ENCODE results near the gene ZFYVE1.
"Not testable (repeated sequence)": the region's sequence is repeated elsewhere in the genome, so short reads cannot be mapped to it uniquely, and the experiment has no call there.

DNA sequence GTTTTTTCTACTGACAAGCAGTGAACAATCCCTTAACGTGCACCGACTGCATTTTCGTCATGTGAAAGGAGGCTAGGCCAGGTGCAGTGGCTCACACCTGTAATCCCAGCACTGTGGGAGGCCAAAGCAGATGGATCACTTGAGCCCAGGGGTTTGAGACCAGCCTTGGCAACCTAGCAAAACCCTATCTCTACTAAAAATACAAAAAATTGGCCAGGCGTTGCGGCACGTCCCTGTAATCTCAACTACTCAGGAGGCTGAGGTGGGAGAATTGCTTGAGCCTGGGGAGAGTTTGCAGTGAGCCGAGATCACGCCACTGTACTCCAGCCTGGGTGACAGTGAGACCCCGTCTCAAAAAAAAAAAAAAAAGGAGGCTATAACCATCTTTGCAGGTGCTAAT is 22.3 kb downstream of the ZFYVE1 start:
- TF ChIP-seq, protein P1, sequence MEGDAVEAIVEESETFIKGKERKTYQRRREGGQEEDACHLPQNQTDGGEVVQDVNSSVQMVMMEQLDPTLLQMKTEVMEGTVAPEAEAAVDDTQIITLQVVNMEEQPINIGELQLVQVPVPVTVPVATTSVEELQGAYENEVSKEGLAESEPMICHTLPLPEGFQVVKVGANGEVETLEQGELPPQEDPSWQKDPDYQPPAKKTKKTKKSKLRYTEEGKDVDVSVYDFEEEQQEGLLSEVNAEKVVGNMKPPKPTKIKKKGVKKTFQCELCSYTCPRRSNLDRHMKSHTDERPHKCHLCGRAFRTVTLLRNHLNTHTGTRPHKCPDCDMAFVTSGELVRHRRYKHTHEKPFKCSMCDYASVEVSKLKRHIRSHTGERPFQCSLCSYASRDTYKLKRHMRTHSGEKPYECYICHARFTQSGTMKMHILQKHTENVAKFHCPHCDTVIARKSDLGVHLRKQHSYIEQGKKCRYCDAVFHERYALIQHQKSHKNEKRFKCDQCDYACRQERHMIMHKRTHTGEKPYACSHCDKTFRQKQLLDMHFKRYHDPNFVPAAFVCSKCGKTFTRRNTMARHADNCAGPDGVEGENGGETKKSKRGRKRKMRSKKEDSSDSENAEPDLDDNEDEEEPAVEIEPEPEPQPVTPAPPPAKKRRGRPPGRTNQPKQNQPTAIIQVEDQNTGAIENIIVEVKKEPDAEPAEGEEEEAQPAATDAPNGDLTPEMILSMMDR (IDR thresholded peaks at IDR 0.05; ENCODE audit: low read depth, low read length) = not testable (repeated sequence)
- not testable (repeated sequence) for TF ChIP-seq EZH2phosphoT487 (IDR thresholded peaks at IDR 0.05; ENCODE audit: low read depth)
